CD8-positive, alpha-beta memory T cell (primary cell): Measurements from ENCODE around the gene CFAP298. TPM values are rescaled to one million over a fixed set of nuclear protein-coding genes. Genes with fewer than 3 reads are reported as not detected.
A peak's percentile ranks its signal among the peaks of the same experiment; 100 is the strongest.
"Not testable (repeated sequence)": the region's sequence is repeated elsewhere in the genome, so short reads cannot be mapped to it uniquely, and the experiment has no call there.

Experiments used
- CTCF ChIA-PET: fragments of 350-600 bp; sonication (Branson Sonifier 250); formaldehyde crosslinking; loops from one replicate; lab custom pipeline; 2021; ENCODE audit warnings: antibody characterized with exemption; lab: Charles Lee
- POLR2A ChIA-PET: fragments of 350-600 bp; sonication (Branson Sonifier 250); formaldehyde crosslinking; loops from one replicate; lab custom pipeline; 2021; ENCODE audit warnings: antibody characterized with exemption; lab: Charles Lee
- DNase-seq, 5 donors: peaks; one replicate each; pipeline versions ENCODE4 v3.0.0 to v3.0.0-alpha.2; 2020 to 2022; ENCODE audit warnings: mixed read lengths in 1 of 5
- H3K27ac ChIP-seq: one replicate; pipeline ENCODE4 v1.7.0; 2013; ENCODE audit warnings: low read depth, mild to moderate bottlenecking, low read length, moderate library complexity
- H3K27me3 ChIP-seq: 2 replicates; pipeline ENCODE4 v1.7.0; 2013; ENCODE audit warnings: low read length, mild to moderate bottlenecking; ENCODE audit not compliant: insufficient read depth, poor library complexity, severe bottlenecking
- H3K36me3 ChIP-seq: 2 replicates; pipeline ENCODE4 v1.7.0; 2013; ENCODE audit warnings: mild to moderate bottlenecking, low read length, moderate library complexity; ENCODE audit not compliant: insufficient read depth
- H3K4me1 ChIP-seq: 2 replicates; pipeline ENCODE4 v1.7.0; 2013; ENCODE audit warnings: mild to moderate bottlenecking, low read length, moderate library complexity; ENCODE audit not compliant: insufficient read depth
- H3K4me3 ChIP-seq: 2 replicates; pipeline ENCODE4 v1.7.0; 2013; ENCODE audit warnings: mild to moderate bottlenecking, low read length
- H3K9me3 ChIP-seq: 2 replicates; pipeline ENCODE4 v1.7.0; 2013; ENCODE audit warnings: mild to moderate bottlenecking, low read length
- H3K27ac Mint-ChIP-seq, 8 donors: one replicate each; pipeline ENCODE4 v1.8.0; 2020 to 2021; ENCODE audit warnings: mixed read lengths in 8 of 8, mild to moderate bottlenecking in 6 of 8, inconsistent platforms in 3 of 8, moderate library complexity in 3 of 8
- H3K27me3 Mint-ChIP-seq, 2 donors: one replicate each; pipeline ENCODE4 v1.8.0; 2020 to 2021; ENCODE audit warnings: mixed read lengths in 2 of 2, mild to moderate bottlenecking in 1 of 2, moderate library complexity in 1 of 2
- H3K36me3 Mint-ChIP-seq, 3 donors: one replicate each; pipeline ENCODE4 v1.8.0; 2020 to 2021; ENCODE audit warnings: mixed read lengths in 3 of 3, inconsistent platforms in 1 of 3, mild to moderate bottlenecking in 1 of 3
- H3K4me1 Mint-ChIP-seq, 3 donors: one replicate each; pipeline ENCODE4 v1.8.0; 2020 to 2021; ENCODE audit warnings: mixed read lengths in 3 of 3, inconsistent platforms in 1 of 3, mild to moderate bottlenecking in 1 of 3
- H3K4me3 Mint-ChIP-seq, 7 donors: one replicate each; pipeline ENCODE4 v1.8.0; 2020 to 2021; ENCODE audit warnings: mixed read lengths in 7 of 7, mild to moderate bottlenecking in 6 of 7, moderate library complexity in 4 of 7, inconsistent platforms in 2 of 7
- H3K9me3 Mint-ChIP-seq, 5 donors: one replicate each; pipeline ENCODE4 v1.8.0; 2020 to 2022; ENCODE audit warnings: mixed read lengths in 5 of 5, mild to moderate bottlenecking in 3 of 5, moderate library complexity in 2 of 5, inconsistent platforms in 1 of 5
- polyA plus RNA-seq: library from polyadenylated mRNA; unstranded; fragments of 300-500 nt; fragmentation: Illumina TruSeq; gene quantifications from one replicate; pipeline ENCODE4 v1.2.3, GENCODE V29; 2021
- total RNA-seq, 2 experiments: library from RNA; stranded (reverse); gene quantifications; one replicate each; pipeline ENCODE4 v1.2.3, GENCODE V29; 2021

Gene CFAP298
- total and polyA plus RNA-seq, 3 experiments from 2014 or later: 49.4 to 62.8 (median 51.9) TPM

DNA sequence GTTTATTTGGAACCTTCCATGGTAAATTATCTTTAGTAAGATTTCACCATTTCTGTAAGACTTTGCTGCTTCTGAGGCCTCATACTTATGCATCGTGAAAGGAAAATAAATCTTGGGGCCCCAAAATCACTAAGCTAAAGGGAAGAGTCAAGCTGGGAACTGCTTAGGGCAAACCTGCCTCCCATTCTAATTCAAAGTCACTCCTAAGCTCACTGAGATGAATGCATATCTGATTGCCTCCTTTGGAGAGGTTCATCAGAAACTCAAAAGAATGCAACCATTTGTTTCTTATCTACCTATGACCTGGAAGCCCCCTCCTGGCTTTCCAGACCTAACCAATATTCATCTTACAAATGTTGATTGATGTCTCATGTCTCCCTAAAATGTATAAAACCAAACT, 50.7 kb downstream of the CFAP298 start:
- H3K36me3 ChIP-seq, H3K27me3 Mint-ChIP-seq, H3K9me3 ChIP-seq, H3K4me3 ChIP-seq, POLR2A ChIA-PET, H3K4me1 ChIP-seq, DNase-seq, H3K27me3 ChIP-seq, H3K4me3 Mint-ChIP-seq, H3K27ac ChIP-seq: not testable (repeated sequence)
- H3K4me1 Mint-ChIP-seq: peaks cover 6 to 22% (median 7%) of the 10 kb centered on the region in 3 donors
- H3K27ac Mint-ChIP-seq: peak overlapping the region in 2 of 8 donors; percentile 35 to 86
- CTCF ChIA-PET: interaction anchor here (1.0 to 2.2 kb wide), 2 partner anchors 8 to 40 kb away, joined by 3 to 10 read pairs; no protein-coding TSS in a partner anchor
- H3K36me3 Mint-ChIP-seq: peaks cover 9 to 21% (median 12%) of the 10 kb centered on the region in 3 donors
- peaks cover 0 to 12% (median 11%) of the 10 kb centered on the region in 5 donors for H3K9me3 Mint-ChIP-seq

DNA sequence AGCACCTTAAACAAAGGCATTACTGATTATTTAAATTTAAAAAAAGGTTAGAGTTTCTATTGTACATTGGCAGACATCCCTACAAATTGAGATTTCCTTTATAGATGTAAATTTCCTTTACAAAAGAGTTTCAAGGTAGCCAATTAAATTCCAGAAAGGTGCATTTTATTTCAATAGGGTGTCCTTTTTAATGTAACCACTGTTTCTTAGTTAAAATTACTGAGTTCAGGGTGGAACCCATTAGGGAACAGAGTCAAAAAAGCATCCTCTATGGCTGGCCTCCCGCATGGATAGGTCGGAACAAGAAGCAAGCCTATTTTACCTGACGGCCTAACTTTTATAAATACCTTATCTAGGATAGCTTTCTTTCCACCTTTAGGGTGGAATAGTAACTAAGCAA, 51.3 kb downstream of the CFAP298 start:
- Histone ChIP-seq H3K4me3 (no peak overlapping the region), H3K36me3 (no peaks in the 10 kb centered on the region), H3K9me3 (no peaks in the 10 kb centered on the region), H3K4me1 (no peaks in the 10 kb centered on the region), H3K27ac (no peak overlapping the region), H3K27me3 (no peaks in the 10 kb centered on the region)
- H3K4me3 Mint-ChIP-seq: no peak overlapping the region
- DNase-seq: no peak
- H3K27me3 Mint-ChIP-seq: peaks cover 0 to 3% of the 10 kb centered on the region in 2 donors
- peaks cover 7 to 16% (median 9%) of the 10 kb centered on the region in 3 donors for H3K36me3 Mint-ChIP-seq
- H3K9me3 Mint-ChIP-seq: peaks cover 0 to 12% (median 11%) of the 10 kb centered on the region in 5 donors
- peak overlapping the region in 2 of 8 donors; percentile 36 to 72 for H3K27ac Mint-ChIP-seq
- POLR2A ChIA-PET: no interaction called here
- CTCF ChIA-PET: interaction anchor here (2.2 kb wide), 1 partner anchor 8 kb away, joined by 10 read pairs; no protein-coding TSS in a partner anchor
- peaks cover 6 to 27% (median 7%) of the 10 kb centered on the region in 3 donors for H3K4me1 Mint-ChIP-seq

DNA sequence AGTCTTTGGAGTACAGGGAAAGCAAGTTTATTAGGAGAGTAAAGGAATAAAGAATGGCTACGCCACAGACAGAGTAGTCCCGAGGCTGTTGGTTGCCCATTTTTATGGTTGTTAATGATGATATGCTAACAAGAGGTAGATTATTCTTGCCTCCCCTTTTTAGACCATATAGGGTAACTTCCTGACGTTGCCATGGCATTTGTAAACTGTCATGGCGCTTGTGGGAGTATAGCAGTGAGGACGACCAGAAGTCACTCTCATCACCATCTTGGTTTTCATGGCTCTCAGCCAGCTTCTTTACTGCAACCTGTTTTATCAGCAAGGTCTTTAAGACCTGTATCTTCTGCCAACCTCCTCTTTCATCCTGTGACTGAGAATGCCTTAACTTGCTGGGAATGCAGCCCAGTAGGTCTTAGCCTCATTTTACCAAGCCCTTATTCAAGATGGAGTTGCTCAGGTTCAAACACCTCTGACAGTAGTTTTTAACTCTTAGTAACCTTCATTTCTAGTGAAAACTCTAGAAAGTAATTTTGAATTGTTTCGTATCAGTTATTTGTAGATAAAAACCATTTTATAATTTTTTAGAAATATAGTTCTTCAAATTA, 53.1 kb downstream of the CFAP298 start:
- CTCF ChIA-PET: no interaction called here
- no peaks in the 10 kb centered on the region for H3K36me3 ChIP-seq

DNA sequence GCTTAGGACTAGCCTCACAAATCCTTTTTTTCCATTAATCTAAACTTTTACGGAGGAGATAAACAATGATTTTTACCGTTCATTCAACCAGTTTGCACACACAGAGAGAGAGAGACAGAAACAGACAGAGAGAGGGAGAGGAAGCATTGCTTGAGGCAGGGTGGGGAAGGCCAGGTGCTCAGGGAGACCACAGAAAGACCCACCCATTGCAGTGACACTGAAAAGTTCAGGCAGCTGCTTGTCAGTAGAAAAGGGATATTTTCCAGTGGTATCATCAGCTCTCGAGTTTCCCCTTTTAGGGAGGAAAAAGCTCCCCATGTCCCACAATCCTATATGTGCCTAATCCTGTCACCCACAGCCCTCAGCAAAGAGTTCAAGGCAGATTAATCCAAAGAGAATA, 54.1 kb downstream of the CFAP298 start:
- CTCF ChIA-PET: no interaction called here
- H3K36me3 ChIP-seq: no peaks in the 10 kb centered on the region
- no peak for DNase-seq
- Mint-ChIP-seq H3K4me1 (peaks cover 6 to 27% (median 11%) of the 10 kb centered on the region in 3 donors), H3K4me3 (no peak overlapping the region), H3K36me3 (peaks cover 0 to 3% (median 0%) of the 10 kb centered on the region in 3 donors), H3K9me3 (no peaks in the 10 kb centered on the region), H3K27me3 (no peaks in the 10 kb centered on the region), H3K27ac (peak overlapping the region in 2 of 8 donors; percentile 2 to 86)
- no peaks in the 10 kb centered on the region for H3K27me3 ChIP-seq
- POLR2A ChIA-PET: no interaction called here
- no peaks in the 10 kb centered on the region for H3K9me3 ChIP-seq
- no peaks in the 10 kb centered on the region for H3K4me1 ChIP-seq
- H3K4me3 ChIP-seq: no peak overlapping the region
- no peak overlapping the region for H3K27ac ChIP-seq

More for the DNA sequence above, 53.1 kb downstream of the CFAP298 start:
- H3K27ac ChIP-seq: no peak overlapping the region
- Mint-ChIP-seq H3K4me1 (peaks cover 6 to 27% (median 10%) of the 10 kb centered on the region in 3 donors), H3K27ac (no peak overlapping the region), H3K9me3 (no peaks in the 10 kb centered on the region), H3K36me3 (no peaks in the 10 kb centered on the region), H3K27me3 (no peaks in the 10 kb centered on the region), H3K4me3 (no peak overlapping the region)
- POLR2A ChIA-PET: no interaction called here
- H3K9me3 ChIP-seq: no peaks in the 10 kb centered on the region
- no peak for DNase-seq
- no peak overlapping the region for H3K4me3 ChIP-seq
- H3K4me1 ChIP-seq: no peaks in the 10 kb centered on the region
- no peaks in the 10 kb centered on the region for H3K27me3 ChIP-seq

DNA sequence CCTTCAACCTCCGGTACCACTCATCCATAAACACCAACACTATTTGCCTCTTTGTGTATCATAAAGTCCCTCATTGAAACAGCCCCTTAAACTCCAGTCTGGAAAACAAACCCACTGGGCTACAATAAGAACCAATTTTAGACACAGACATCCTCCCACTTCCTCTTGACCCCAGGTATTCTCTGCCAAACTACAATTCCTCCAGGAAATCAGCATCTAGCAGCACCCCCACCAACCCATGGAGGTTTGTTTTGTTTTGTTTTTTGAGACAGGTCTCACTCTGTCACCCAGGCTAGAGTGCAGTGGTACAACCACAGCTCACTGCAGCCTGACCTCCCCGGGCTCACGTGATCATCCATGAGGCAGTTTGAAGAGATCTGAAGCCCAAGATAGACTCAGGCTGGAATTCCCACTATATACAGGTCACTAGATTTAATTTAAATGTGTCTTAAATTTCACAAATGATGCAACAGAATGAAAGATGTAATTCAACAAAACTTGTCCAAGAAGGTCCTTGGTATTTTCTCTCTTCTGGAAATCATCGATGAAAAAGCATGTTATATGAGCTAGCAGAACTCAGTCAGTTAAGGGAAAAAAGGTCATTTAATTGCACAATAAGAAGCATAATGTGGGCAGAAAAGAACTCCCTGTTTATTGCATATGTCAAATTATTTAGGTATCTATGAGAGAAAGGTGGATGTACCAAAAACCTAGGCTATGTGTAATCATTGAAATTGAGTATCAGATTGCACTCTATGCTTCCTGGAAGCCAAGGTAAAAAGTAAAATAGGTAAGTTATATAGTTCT, 57.1 kb downstream of the CFAP298 start:
- peaks cover 0 to 3% of the 10 kb centered on the region in 2 donors for H3K27me3 Mint-ChIP-seq
- H3K36me3 ChIP-seq: no peaks in the 10 kb centered on the region

DNA sequence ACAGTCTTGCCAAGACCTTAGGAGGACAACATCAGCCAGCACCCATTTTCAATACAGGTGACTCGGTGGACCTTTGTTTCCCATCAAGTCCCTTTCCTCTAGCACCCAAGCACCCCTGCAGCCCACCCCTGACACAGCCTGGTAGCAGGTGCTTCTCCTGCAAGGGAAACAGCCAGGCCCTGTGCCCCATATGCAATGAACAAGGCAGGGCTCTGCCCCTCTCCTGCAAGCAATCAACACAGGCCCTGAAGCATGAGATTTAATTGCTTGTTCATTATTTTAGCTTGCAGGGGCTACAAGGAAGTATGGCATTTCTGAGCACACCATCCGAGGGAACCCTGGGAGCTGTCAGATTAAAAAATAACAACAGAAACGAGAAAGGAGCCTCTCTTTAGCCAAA, 62.3 kb downstream of the CFAP298 start:
- H3K27ac ChIP-seq: no peak overlapping the region
- no peak overlapping the region for H3K4me3 ChIP-seq
- CTCF ChIA-PET: no interaction called here
- H3K36me3 ChIP-seq: no peaks in the 10 kb centered on the region
- DNase-seq: no peak
- no peaks in the 10 kb centered on the region for H3K9me3 ChIP-seq
- Mint-ChIP-seq H3K9me3 (no peaks in the 10 kb centered on the region), H3K36me3 (peaks cover 0 to 5% (median 3%) of the 10 kb centered on the region in 3 donors), H3K4me3 (no peak overlapping the region), H3K27ac (no peak overlapping the region), H3K27me3 (peaks cover 3 to 5% of the 10 kb centered on the region in 2 donors), H3K4me1 (peaks cover 0 to 15% (median 14%) of the 10 kb centered on the region in 3 donors)
- POLR2A ChIA-PET: interaction anchor here (1.0 kb wide), 1 partner anchor 20 kb away, joined by 3 read pairs; no protein-coding TSS in a partner anchor
- H3K27me3 ChIP-seq: no peaks in the 10 kb centered on the region
- H3K4me1 ChIP-seq: no peaks in the 10 kb centered on the region

More for the DNA sequence above, 57.1 kb downstream of the CFAP298 start:
- POLR2A ChIA-PET: no interaction called here
- H3K36me3 Mint-ChIP-seq: peaks cover 0 to 5% (median 0%) of the 10 kb centered on the region in 3 donors
- H3K4me1 Mint-ChIP-seq: peaks cover 6 to 15% (median 10%) of the 10 kb centered on the region in 3 donors
- no peak overlapping the region for H3K4me3 Mint-ChIP-seq
- no peak for DNase-seq
- H3K27me3 ChIP-seq: no peaks in the 10 kb centered on the region
- no peaks in the 10 kb centered on the region for H3K9me3 ChIP-seq
- H3K27ac Mint-ChIP-seq: peak overlapping the region in 4 of 8 donors; percentile 7 to 70 (median 41)
- no peaks in the 10 kb centered on the region for H3K9me3 Mint-ChIP-seq
- H3K27ac ChIP-seq: no peak overlapping the region
- H3K4me1 ChIP-seq: no peaks in the 10 kb centered on the region
- no peak overlapping the region for H3K4me3 ChIP-seq
- CTCF ChIA-PET: no interaction called here

DNA sequence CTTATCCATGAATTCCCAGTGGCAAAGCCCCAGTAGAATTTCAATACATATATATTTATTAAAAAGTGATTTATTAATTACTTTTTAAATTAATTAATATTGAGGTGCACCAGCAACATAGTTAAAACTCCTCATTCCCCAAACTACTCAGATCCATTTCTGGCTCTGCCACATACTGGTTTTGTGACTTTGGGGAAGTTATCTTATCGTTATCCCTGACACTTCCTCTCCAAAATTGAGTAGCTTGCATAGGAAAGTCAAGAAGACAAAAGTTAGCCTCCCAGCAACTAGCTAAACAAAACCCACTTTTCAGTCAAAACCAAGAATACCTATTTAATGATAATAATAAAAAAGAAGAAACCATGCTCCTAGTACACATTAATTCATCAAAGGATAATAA, 62.7 kb downstream of the CFAP298 start:
- Mint-ChIP-seq H3K4me3 (no peak overlapping the region), H3K36me3 (peaks cover 0 to 5% (median 3%) of the 10 kb centered on the region in 3 donors), H3K27me3 (peaks cover 3 to 5% of the 10 kb centered on the region in 2 donors), H3K4me1 (peaks cover 0 to 15% (median 14%) of the 10 kb centered on the region in 3 donors), H3K27ac (peak overlapping the region in 1 of 8 donors; percentile 55), H3K9me3 (no peaks in the 10 kb centered on the region)
- POLR2A ChIA-PET: interaction anchor here (1.0 kb wide), 1 partner anchor 20 kb away, joined by 3 read pairs; no protein-coding TSS in a partner anchor
- Histone ChIP-seq H3K27ac (no peak overlapping the region), H3K27me3 (no peaks in the 10 kb centered on the region), H3K9me3 (no peaks in the 10 kb centered on the region), H3K36me3 (no peaks in the 10 kb centered on the region), H3K4me3 (no peak overlapping the region), H3K4me1 (no peaks in the 10 kb centered on the region)
- CTCF ChIA-PET: no interaction called here
- DNase-seq: no peak
